H9 (cell line): ENCODE data around the gene UNC13D. TPM values are rescaled to one million over a fixed set of nuclear protein-coding genes. Genes with fewer than 3 reads are reported as not detected.
A peak's percentile ranks its signal among the peaks of the same experiment; 100 is the strongest.

ENCODE experiments used
- DNase-seq: peaks from one replicate; pipeline ENCODE4 v3.0.0-alpha.2; 2017
- H2AFZ ChIP-seq: one replicate; pipeline ENCODE4 v1.6.1; 2013; ENCODE audit warnings: mild to moderate bottlenecking, low read length, control low read depth, moderate library complexity
- H2AK5ac ChIP-seq: 2 replicates; pipeline ENCODE4 v1.6.1; 2013; ENCODE audit warnings: low read length, control low read depth, mixed read lengths; ENCODE audit not compliant: insufficient read length
- H2BK120ac ChIP-seq: one replicate; pipeline ENCODE4 v1.6.1; 2013; ENCODE audit warnings: low read depth, mild to moderate bottlenecking, low read length, control low read depth, inconsistent platforms; ENCODE audit not compliant: poor library complexity, severe bottlenecking
- H2BK12ac ChIP-seq: 2 replicates; pipeline ENCODE4 v1.6.1; 2013; ENCODE audit warnings: low read length, control low read depth, mixed read lengths, low read depth; ENCODE audit not compliant: insufficient read length
- H2BK15ac ChIP-seq: 2 replicates; pipeline ENCODE4 v1.6.1; 2013; ENCODE audit warnings: low read depth, low read length, control low read depth
- H2BK20ac ChIP-seq: one replicate; pipeline ENCODE4 v1.6.1; 2013; ENCODE audit warnings: low read depth, mild to moderate bottlenecking, low read length, control low read depth, inconsistent platforms; ENCODE audit not compliant: poor library complexity, severe bottlenecking
- H2BK5ac ChIP-seq: 2 replicates; pipeline ENCODE4 v1.6.1; 2013; ENCODE audit warnings: low read length, control low read depth, mixed read lengths; ENCODE audit not compliant: insufficient read length
- H3K14ac ChIP-seq: 2 replicates; pipeline ENCODE4 v1.6.1; 2013; ENCODE audit warnings: low read length, control low read depth; ENCODE audit not compliant: insufficient read depth
- H3K18ac ChIP-seq: 2 replicates; pipeline ENCODE4 v1.6.1; 2013; ENCODE audit warnings: low read depth, mild to moderate bottlenecking, mixed read lengths, low read length, control low read depth; ENCODE audit not compliant: insufficient read length
- H3K23ac ChIP-seq: 2 replicates; pipeline ENCODE4 v1.6.1; 2013; ENCODE audit warnings: low read length, control low read depth, mixed read lengths, low read depth; ENCODE audit not compliant: insufficient read length
- H3K23me2 ChIP-seq: 2 replicates; pipeline ENCODE4 v1.6.1; 2013; ENCODE audit warnings: low read depth, mild to moderate bottlenecking, mixed read lengths, low read length, control low read depth; ENCODE audit not compliant: insufficient read length, poor library complexity, severe bottlenecking
- H3K27ac ChIP-seq: 2 replicates; pipeline ENCODE4 v1.5.1; 2013; ENCODE audit warnings: low read length, control low read depth, mixed read lengths, low read depth; ENCODE audit not compliant: insufficient read length
- H3K27me3 ChIP-seq: 2 replicates; pipeline ENCODE4 v1.6.1; 2013; ENCODE audit warnings: low read length, control low read depth, inconsistent platforms; ENCODE audit not compliant: insufficient read depth
- H3K4ac ChIP-seq: 2 replicates; pipeline ENCODE4 v1.6.1; 2013; ENCODE audit warnings: low read depth, mild to moderate bottlenecking, control low read depth, inconsistent platforms, low read length, moderate library complexity
- H3K4me1 ChIP-seq: 2 replicates; pipeline ENCODE4 v1.6.1; 2013; ENCODE audit warnings: low read length, control low read depth, inconsistent platforms; ENCODE audit not compliant: insufficient read depth
- H3K4me2 ChIP-seq: 2 replicates; pipeline ENCODE4 v1.6.1; 2013; ENCODE audit warnings: low read length, control low read depth, mixed read lengths; ENCODE audit not compliant: insufficient read length, insufficient read depth
- H3K56ac ChIP-seq: 2 replicates; pipeline ENCODE4 v1.6.1; 2013; ENCODE audit warnings: low read depth, mild to moderate bottlenecking, mixed read lengths, low read length, control low read depth; ENCODE audit not compliant: insufficient read length
- H3K79me1 ChIP-seq: 2 replicates; pipeline ENCODE4 v1.6.1; 2013; ENCODE audit warnings: low read depth, mild to moderate bottlenecking, moderate library complexity, low read length, control low read depth, inconsistent platforms; ENCODE audit not compliant: insufficient read depth, poor library complexity, severe bottlenecking
- H3K79me2 ChIP-seq: 2 replicates; pipeline ENCODE4 v1.6.1; 2013; ENCODE audit warnings: low read length, control low read depth, inconsistent platforms; ENCODE audit not compliant: insufficient read depth
- H3K9ac ChIP-seq: 2 replicates; pipeline ENCODE4 v1.6.1; 2013; ENCODE audit warnings: low read length, control low read depth, mixed read lengths; ENCODE audit not compliant: insufficient read length; ENCODE audit errors: extremely low read depth
- H3K9me3 ChIP-seq: one replicate; pipeline ENCODE4 v1.6.1; 2013; ENCODE audit warnings: low read depth, low read length, inconsistent platforms; ENCODE audit not compliant: control insufficient read depth
- H3T11ph ChIP-seq: one replicate; pipeline ENCODE4 v1.6.1; 2013; ENCODE audit warnings: mild to moderate bottlenecking, low read length, control low read depth, inconsistent platforms
- H4K20me1 ChIP-seq: one replicate; pipeline ENCODE4 v1.6.1; 2013; ENCODE audit not compliant: control insufficient read depth, insufficient read length, insufficient read depth
- H4K5ac ChIP-seq: 2 replicates; pipeline ENCODE4 v1.6.1; 2013; ENCODE audit warnings: low read depth, mild to moderate bottlenecking, mixed read lengths, low read length, control low read depth; ENCODE audit not compliant: insufficient read length
- H4K8ac ChIP-seq: replicated peaks from 2 replicates; pipeline ENCODE4 v1.6.1; 2013; ENCODE audit warnings: low read length, control low read depth, mixed read lengths, low read depth; ENCODE audit not compliant: insufficient read length
- H4K91ac ChIP-seq: 2 replicates; pipeline ENCODE4 v1.6.1; 2013; ENCODE audit warnings: low read depth, mild to moderate bottlenecking, moderate library complexity, mixed read lengths, low read length, control low read depth; ENCODE audit not compliant: insufficient read length
- H3K27ac Mint-ChIP-seq, 3 experiments: 2 replicates in 2 of 3; 3 replicates in 1 of 3; pipeline ENCODE4 v1.8.0; 2020 to 2021; ENCODE audit warnings: mixed read lengths in 3 of 3, mild to moderate bottlenecking in 1 of 3, moderate library complexity in 1 of 3
- H3K27me3 Mint-ChIP-seq: 2 replicates; pipeline ENCODE4 v1.8.0; 2021; ENCODE audit warnings: low read depth, mild to moderate bottlenecking, moderate library complexity, mixed read lengths
- H3K36me3 Mint-ChIP-seq, 3 experiments: 2 replicates in 2 of 3; 3 replicates in 1 of 3; pipeline ENCODE4 v1.8.0; 2020 to 2021; ENCODE audit warnings: low read depth in 3 of 3, mixed read lengths in 3 of 3; ENCODE audit not compliant: insufficient read depth in 1 of 3
- H3K4me1 Mint-ChIP-seq, 2 experiments: 2 replicates each; pipeline ENCODE4 v1.8.0; 2020; ENCODE audit warnings: mixed read lengths in 2 of 2
- H3K4me3 Mint-ChIP-seq, 2 experiments: 2 replicates in 1 of 2; 3 replicates in 1 of 2; pipeline ENCODE4 v1.8.0; 2020 to 2021; ENCODE audit warnings: mild to moderate bottlenecking in 2 of 2, mixed read lengths in 2 of 2, moderate library complexity in 1 of 2
- H3K9me3 Mint-ChIP-seq, 2 experiments: 2 replicates in 1 of 2; 3 replicates in 1 of 2; pipeline ENCODE4 v1.8.0; 2020; ENCODE audit warnings: mild to moderate bottlenecking in 2 of 2, mixed read lengths in 2 of 2, moderate library complexity in 1 of 2
- WGBS: extraction: QIAGEN DNeasy Blood & Tissue Kit; methylation state at CpG from one replicate; pipeline ENCODE4 v1.1.7; 2013; ENCODE audit warnings: missing lambda C conversion rate, low lambda C conversion rate, mixed read lengths; ENCODE audit not compliant: insufficient read length; ENCODE audit errors: extremely low coverage; 5-methylcytosine and 5-hydroxymethylcytosine counted together
- total RNA-seq: library from RNA; stranded (reverse); gene quantifications from 2 replicates; pipeline ENCODE4 v1.2.1, GENCODE V29; 2021
- TF ChIP-seq, protein P1 (sequence below): fragments of 200-600 bp; sonication (generic); conservative IDR thresholded peaks from 3 replicates; pipeline ENCODE4 v1.8.0; 2021; ENCODE audit warnings: antibody characterized with exemption, mild to moderate bottlenecking

UNC13D gene
- total RNA-seq, 1 experiment from 2014 or later: 6.3 TPM

DNA sequence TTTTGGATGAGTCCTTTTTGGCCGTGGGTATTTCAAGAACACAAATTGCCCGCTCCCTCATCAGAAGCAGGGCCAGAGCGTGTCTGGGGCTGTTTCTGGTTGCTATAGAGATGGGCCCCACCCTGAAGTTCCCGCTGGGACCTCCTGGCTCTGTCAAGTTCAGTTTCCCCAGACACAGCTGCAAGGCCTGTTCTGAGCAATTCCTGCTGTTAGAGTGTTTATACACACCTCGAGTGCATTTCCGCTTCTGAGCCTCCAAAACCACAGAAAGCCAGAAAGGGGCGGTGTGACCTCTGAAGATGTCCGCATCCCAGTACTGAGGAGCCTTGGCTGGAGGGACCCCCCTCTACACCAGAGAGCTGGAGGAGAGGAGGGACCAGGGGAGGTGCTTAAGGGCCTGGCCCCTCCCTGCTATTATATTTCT, 20.3 kb upstream of the UNC13D start:
- H3K9ac ChIP-seq: no peak overlapping the region
- no peak overlapping the region for H3K27ac Mint-ChIP-seq

More for the DNA sequence above, 20.3 kb upstream of the UNC13D start:
- H2BK120ac ChIP-seq: no peak overlapping the region
- no peak overlapping the region for H2AK5ac ChIP-seq
- no peak overlapping the region for H3K4me2 ChIP-seq
- no peak overlapping the region for H3K14ac ChIP-seq
- WGBS: no CpG with 5 or more reads among the region's 8 CpGs
- no peak overlapping the region for H2BK5ac ChIP-seq
- no peak overlapping the region for H4K5ac ChIP-seq
- TF ChIP-seq, protein P1, sequence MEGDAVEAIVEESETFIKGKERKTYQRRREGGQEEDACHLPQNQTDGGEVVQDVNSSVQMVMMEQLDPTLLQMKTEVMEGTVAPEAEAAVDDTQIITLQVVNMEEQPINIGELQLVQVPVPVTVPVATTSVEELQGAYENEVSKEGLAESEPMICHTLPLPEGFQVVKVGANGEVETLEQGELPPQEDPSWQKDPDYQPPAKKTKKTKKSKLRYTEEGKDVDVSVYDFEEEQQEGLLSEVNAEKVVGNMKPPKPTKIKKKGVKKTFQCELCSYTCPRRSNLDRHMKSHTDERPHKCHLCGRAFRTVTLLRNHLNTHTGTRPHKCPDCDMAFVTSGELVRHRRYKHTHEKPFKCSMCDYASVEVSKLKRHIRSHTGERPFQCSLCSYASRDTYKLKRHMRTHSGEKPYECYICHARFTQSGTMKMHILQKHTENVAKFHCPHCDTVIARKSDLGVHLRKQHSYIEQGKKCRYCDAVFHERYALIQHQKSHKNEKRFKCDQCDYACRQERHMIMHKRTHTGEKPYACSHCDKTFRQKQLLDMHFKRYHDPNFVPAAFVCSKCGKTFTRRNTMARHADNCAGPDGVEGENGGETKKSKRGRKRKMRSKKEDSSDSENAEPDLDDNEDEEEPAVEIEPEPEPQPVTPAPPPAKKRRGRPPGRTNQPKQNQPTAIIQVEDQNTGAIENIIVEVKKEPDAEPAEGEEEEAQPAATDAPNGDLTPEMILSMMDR: no peak
- H3K79me2 ChIP-seq: no peaks in the 10 kb centered on the region
- H2BK15ac ChIP-seq: no peak overlapping the region
- peaks cover 6 to 23% of the 10 kb centered on the region in 2 experiments for H3K4me1 Mint-ChIP-seq
- H3K18ac ChIP-seq: no peak overlapping the region
- no peaks in the 10 kb centered on the region for H4K20me1 ChIP-seq
- no peaks in the 10 kb centered on the region for H3K79me1 ChIP-seq
- H3K27me3 ChIP-seq: no peaks in the 10 kb centered on the region
- no peak overlapping the region for H2BK20ac ChIP-seq
- H3K23ac ChIP-seq: no peak overlapping the region
- H3K56ac ChIP-seq: no peak overlapping the region
- H3K4ac ChIP-seq: no peak overlapping the region
- no peaks in the 10 kb centered on the region for H3K23me2 ChIP-seq
- H3K9me3 ChIP-seq: no peaks in the 10 kb centered on the region
- no peak overlapping the region for H3K27ac ChIP-seq
- no peak overlapping the region for H2AFZ ChIP-seq
- H4K91ac ChIP-seq: no peak overlapping the region
- H3T11ph ChIP-seq: no peak overlapping the region
- H3K27me3 Mint-ChIP-seq: no peaks in the 10 kb centered on the region; the same call in 1 of the 2 replicates
- no peak overlapping the region for H2BK12ac ChIP-seq
- no peak overlapping the region for H4K8ac ChIP-seq
- no peaks in the 10 kb centered on the region; the same call in 1 of the 2 replicates for H3K4me1 ChIP-seq
- DNase-seq: peak; percentile 70
- H3K9me3 Mint-ChIP-seq: no peaks in the 10 kb centered on the region
- no peaks in the 10 kb centered on the region; a peak in 1 of 7 replicates for H3K36me3 Mint-ChIP-seq
- H3K4me3 Mint-ChIP-seq: no peak overlapping the region
